ENCODE measurements around the gene B3GNT2.
"Not testable (repeated sequence)": the region's sequence is repeated elsewhere in the genome, so short reads cannot be mapped to it uniquely, and the experiment has no call there.

The B3GNT2 gene, protein sequence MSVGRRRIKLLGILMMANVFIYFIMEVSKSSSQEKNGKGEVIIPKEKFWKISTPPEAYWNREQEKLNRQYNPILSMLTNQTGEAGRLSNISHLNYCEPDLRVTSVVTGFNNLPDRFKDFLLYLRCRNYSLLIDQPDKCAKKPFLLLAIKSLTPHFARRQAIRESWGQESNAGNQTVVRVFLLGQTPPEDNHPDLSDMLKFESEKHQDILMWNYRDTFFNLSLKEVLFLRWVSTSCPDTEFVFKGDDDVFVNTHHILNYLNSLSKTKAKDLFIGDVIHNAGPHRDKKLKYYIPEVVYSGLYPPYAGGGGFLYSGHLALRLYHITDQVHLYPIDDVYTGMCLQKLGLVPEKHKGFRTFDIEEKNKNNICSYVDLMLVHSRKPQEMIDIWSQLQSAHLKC

DNA sequence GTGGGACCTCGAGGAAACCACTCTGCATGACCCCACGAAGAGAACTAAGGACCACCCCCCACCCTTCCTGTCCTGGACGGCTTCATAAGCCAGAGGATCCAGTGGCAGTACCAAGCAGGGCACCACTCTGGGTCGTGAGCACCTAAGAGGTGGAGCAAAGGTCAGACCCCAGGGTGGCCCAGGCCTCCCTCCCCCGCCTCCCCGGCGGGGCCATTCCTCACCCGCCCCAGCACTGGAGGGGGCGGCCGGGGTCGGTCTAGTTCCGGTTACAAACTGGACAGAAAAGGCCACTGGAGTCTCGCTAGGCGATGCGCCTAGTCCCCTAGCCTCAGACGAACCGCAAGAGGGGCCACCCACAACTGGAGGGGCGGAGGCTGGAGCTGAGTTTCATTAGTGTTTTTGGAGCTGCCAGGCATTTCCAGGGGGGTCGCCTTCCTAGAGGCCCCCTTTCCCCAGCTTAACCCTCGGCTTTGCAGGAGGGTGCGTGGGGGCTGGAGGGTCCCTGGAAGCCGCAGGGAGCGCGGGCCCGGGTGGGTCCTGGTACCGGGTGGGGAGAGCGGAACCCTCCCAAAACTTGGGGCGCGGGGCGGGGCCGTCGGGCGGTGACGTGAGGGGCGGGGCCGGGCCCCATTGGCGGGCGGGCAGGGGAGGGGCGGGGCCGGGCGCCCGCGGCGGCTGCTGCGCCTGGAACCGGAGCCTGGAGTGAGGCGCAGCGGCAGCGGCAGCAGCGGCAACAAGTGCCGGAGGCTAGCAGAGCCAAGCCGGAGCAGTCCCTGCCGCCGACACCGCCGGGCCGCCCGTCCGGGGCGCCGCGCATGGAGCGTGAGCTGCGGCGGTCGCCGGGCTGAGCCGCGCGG, at the start of gene B3GNT2:
B3GNT2 (plus strand) TSS at position 695 of the 857 bp plus-strand sequence. CDS start 26,106 bp downstream, outside the sequence.
- DNase-seq (ENCODE audit: low read depth in 3 of 3) = peak; percentile 64 to 82 (median 70)

GRCh38 chr2:62146790-62147189, 49.1 kb upstream of the B3GNT2 start:
- not testable (repeated sequence) for DNase-seq (ENCODE audit: low read depth in 3 of 3)

- DNase-seq (ENCODE audit: low read depth in 3 of 3) = no peak
Measured at GRCh38 chr2:62147610-62148301, 48.2 kb upstream of the B3GNT2 start.

DNA sequence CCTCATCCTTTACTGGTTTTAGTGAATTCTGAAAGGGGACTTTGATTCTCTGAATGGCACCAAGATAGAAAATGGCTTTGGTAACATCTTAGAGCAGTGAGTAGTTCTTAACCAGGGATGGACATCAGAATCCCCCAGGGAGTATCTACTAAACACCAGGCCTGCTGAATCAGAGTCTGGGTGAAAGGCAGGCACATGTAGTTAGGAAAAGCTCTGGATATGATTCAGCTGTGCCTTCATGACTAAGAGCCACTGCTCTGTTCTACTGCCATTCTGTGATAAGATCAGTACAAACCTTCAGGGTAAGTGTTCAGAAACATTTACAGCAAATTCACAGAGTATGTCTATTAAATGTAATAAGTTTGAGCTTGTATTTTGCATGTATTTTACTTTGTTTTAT, 46.2 kb upstream of the B3GNT2 start:
- no peak for DNase-seq (ENCODE audit: low read depth in 3 of 3)

DNA sequence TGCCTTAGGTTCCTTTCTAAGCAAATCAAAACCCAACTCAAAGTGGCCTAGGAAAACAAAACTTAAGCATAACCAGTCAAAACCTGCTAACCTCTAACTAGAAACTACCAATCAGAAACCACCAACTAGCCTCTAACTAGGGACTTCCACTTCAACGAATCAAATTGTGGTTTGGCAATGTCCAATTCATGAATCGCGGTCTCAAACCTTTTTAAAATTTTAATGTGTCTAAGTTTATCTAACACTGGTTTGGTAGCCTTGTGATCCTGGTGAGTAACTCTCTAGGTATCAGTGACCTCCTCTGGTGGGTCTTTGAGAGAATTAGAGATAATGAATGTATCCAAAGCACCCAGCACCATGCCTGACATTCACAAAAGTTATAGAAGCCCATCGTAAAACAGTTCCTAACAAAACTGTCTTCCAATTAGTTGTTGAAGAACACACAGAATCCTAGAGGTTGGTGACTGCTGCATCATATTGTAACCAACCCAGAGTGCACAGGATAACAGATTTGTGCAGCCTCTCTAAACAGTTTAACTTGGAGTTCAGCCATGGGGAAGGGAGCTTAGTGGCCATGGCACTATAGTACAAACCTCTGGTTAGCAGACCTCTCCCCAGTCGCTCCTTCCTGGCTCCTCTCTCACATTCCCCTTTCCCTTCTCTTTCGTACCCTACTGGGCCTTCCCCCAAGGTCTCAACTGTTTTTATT, 45.2 kb upstream of the B3GNT2 start:
- no peak for DNase-seq (ENCODE audit: low read depth in 3 of 3)

- no peak for DNase-seq (ENCODE audit: low read depth in 3 of 3)
Measured at GRCh38 chr2:62151306-62151638, 44.6 kb upstream of the B3GNT2 start.

- no peak for DNase-seq (ENCODE audit: low read depth in 3 of 3)
Measured at GRCh38 chr2:62152000-62152399, 43.9 kb upstream of the B3GNT2 start.

DNA sequence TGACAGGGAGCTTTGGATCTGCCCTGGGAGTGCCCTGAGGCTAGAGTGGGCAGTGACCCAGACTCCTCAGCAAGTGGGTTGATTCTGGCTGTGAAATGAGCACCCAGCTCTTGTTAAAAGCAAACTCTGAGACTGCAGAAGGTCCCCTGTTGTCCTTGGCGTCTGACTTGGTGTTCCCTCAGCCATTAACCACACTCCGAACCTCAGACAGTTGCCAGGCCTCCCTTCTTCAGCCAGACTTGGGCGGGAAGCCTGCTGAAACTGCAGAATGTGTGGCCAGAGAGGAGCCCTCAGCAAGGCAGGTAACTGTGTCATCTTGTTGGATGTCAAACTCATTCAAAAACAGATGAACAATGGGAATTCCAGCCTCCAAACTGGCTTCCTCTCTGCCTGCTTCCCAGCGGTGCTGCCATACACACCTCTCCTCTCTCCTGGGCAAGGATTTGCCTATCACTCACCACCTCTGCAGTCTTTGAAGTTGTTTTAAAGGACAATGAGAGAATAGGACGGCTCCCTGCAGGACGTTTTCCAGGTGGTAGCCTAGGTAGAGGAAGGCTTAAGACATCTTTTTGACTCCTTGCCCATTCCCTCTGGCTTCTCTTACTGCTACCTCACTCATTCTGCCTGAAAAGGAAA, 38.9 kb upstream of the B3GNT2 start:
- no peak for DNase-seq (ENCODE audit: low read depth in 3 of 3)

GRCh38 chr2:62158444-62159121, 37.3 kb upstream of the B3GNT2 start:
- DNase-seq (ENCODE audit: low read depth in 3 of 3) = no peak

DNA sequence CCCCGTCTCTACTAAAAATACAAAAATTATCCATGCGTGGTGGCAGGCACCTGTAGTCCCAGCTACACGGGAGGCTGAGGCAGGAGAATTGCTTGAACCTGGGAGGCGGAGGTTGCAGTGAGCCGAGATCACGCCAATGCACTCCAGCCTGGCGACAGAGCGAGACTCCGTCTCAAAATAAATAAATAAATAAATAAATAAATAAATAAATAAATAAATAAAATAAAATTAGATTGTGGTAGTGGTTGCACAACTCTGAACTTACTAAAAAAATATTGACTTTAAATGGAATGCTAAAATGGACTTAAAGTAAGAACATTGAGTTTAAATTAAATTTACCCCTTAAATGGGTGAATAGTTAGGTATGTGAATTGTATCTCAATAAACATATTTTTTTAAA, 35.2 kb upstream of the B3GNT2 start:
- not testable (repeated sequence) for DNase-seq (ENCODE audit: low read depth in 3 of 3)

DNA sequence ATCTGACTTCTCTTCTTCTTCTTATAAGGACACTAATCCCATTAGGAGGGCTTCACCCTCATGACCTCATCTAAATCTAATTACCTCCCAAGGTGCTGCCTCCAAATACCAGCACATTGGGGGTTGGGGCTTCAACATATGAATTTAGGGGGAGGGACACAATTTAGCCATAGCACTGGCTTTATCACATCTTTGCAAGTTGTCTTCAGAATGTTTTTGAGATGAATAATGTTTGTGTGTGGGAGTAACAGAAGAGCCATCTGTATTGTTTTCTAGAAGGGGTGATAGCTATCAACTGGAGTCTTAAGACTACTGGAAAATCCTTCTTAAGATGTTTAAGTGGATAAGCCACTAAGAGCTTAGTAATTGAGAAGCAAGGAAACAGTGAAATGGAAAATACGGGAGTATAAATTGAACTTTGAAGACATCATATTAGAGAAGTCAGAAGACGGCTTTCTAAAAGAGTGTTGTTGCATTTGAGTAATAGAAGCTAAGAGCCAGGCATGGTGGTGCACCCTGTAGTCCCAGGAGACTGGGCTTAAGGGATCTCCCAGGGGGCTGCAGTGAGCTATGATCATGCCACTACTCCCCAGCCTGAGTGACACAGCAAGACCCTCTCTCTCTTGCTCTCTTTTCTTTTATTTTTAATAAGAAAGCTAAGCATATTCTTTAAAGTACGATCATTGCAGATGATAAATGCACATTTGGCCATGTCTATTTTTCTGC, 32.6 kb upstream of the B3GNT2 start:
- no peak for DNase-seq (ENCODE audit: low read depth in 3 of 3)

- DNase-seq (ENCODE audit: low read depth in 3 of 3) = no peak
Measured at GRCh38 chr2:62163834-62164233, 32.1 kb upstream of the B3GNT2 start.

DNA sequence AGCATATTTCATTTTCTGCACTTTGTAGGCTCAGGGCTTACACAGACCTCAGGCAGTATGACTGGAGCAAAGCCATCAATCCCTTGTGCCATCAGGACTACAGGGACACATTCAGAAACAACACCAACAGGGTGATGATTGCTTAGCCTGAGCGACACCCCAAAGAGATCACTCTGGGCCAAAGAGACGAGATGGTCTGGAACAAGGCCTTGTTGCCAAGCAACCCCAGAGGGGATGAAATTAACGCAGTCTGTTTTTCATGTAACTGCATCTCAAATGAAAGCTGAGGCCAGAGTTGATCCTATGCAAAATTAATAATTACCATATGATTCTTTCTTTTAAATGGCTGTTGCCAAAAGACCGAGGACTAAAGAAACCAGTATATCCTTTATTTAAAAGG, 20.2 kb upstream of the B3GNT2 start:
- DNase-seq (ENCODE audit: low read depth in 3 of 3) = no peak

DNA sequence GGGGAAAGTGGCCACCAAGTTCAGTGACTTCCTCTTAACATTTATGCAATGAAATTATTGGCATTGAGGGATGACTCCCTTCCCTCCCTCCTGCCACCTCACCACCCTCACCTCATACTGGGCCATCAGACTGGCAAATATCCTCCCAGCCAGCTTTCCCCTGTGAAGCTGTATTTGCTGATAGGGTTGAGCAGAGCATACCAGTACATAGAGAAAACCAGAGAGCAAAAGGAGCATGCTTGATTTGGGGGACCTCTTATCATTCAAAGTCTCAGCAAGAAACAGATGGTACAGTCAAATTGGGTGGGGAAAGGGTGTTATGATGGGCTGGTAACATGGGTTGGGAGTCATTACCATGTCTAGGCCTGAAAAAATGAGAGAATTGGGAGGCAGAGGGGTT, 19.1 kb upstream of the B3GNT2 start:
- no peak for DNase-seq (ENCODE audit: low read depth in 3 of 3)

DNA sequence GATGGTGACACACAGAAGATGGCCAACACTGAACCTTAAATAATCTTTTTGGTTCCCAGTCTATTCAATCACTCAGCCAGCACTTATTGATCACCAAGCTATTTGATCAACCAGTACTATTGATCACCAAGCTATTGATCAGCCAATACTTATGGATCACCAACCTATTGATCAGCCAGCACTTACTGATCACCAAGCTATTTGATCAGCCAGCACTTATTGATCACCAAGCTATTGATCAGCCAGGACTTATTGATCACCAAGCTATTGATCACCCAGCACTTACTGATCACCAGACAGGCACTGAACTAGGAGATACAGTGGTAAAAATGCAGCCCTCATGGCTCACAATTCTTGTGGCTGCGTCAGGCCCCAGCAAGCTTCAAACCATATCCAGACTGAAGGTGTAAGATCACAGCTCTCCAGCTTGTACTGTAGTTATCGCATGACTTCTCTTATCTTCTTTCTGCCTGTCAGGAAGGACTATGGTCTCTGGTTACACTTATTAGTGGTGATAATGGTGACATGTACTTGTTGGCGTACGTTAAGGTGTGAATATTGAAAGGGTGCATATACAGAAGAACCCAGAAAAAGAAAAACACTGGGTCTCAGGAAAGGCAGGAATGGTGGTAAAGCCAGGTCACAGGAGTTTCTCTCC, 18.4 kb upstream of the B3GNT2 start:
- DNase-seq (ENCODE audit: low read depth in 3 of 3) = no peak

DNA sequence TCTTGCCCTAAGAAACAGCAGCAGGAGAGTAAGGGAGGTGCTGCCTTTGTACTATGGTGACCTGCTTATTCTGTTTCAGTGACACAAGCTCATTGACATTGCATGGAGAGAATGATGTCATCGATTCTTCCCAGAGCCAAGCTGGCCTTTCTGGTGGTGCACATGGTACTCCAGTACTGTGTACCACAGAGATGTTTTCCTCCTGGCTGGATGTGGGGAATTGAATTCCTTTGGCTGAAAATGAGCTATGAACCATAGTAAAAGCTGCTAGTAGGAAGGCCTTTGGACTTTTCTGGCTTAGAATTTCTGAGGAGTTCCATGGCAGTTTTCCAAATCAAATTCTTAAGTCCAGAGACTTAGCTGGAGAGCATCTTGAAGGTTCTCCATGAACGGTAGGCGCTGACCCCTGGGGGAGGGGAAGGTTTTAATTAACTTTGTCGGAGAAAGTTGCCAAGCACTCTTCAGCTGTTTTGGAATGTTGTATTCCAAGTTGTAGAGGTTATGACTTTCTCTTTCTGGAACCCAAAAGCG, 17.1 kb upstream of the B3GNT2 start:
- no peak for DNase-seq (ENCODE audit: low read depth in 3 of 3)

GRCh38 chr2:62180975-62181374, 14.9 kb upstream of the B3GNT2 start:
- DNase-seq (ENCODE audit: low read depth in 3 of 3) = no peak

DNA sequence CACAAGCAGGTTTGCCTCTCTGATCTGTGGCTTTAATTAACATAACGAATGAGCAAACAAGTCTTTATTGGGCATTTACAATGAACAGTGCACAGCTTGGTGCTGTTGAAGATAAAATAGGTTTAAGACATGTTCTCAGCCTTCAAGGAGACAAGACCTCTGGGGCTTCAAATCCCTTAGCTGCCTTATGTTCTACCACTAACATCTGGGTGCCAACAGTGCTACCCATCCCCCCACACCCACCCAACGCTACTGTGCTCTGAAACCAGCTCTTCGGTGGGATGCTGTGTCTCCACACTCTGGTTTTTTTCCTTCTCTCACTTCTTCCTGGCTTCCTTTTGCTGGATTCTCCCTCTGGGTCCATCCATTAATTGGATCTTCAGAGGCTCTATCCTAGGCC, 14.1 kb upstream of the B3GNT2 start:
- DNase-seq (ENCODE audit: low read depth in 3 of 3) = no peak

GRCh38 chr2:62184512-62185230, 11.2 kb upstream of the B3GNT2 start:
- DNase-seq (ENCODE audit: low read depth in 3 of 3) = no peak

Measured in stimulated activated CD4-positive, alpha-beta T cell treated with anti-CD3 and anti-CD28 coated beads, TNF-alpha, amount 100 ng/mL, for 48 hours (primary cell).